ENCODE measurements around the gene SLIT3.

DNA sequence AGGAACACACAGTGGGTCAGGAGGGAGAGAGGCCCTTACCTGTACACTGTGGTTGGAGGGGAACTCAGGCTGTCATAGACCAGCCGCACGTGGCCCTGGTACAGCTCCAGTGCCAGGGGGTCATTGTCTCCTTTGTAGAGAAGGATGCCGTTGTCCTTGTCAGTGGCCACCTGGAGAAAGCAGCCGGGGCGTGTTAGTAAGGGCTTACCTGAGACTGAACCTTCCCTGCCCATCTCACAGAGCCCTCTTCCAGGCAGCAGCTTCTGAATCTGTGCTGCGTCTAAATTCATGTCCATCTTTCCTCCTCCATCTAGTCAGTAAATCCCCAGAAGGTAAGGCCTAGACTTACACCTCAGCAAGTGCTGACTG, 617.0 kb downstream of the SLIT3 start:
- TF ChIP-seq, protein P1, sequence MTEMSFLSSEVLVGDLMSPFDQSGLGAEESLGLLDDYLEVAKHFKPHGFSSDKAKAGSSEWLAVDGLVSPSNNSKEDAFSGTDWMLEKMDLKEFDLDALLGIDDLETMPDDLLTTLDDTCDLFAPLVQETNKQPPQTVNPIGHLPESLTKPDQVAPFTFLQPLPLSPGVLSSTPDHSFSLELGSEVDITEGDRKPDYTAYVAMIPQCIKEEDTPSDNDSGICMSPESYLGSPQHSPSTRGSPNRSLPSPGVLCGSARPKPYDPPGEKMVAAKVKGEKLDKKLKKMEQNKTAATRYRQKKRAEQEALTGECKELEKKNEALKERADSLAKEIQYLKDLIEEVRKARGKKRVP (CRISPR knock-in tag; IDR thresholded peaks at IDR 0.05) = no peak
- TF ChIP-seq, protein P2, sequence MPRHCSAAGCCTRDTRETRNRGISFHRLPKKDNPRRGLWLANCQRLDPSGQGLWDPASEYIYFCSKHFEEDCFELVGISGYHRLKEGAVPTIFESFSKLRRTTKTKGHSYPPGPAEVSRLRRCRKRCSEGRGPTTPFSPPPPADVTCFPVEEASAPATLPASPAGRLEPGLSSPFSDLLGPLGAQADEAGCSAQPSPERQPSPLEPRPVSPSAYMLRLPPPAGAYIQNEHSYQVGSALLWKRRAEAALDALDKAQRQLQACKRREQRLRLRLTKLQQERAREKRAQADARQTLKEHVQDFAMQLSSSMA (CRISPR knock-in tag; IDR thresholded peaks at IDR 0.05) = no peak
- TF ChIP-seq RBM14 (IDR thresholded peaks at IDR 0.05; ENCODE audit: borderline replicate concordance, insufficient read depth, low read depth, low read length) = no peak
- TF ChIP-seq XRCC5 (IDR thresholded peaks at IDR 0.05; ENCODE audit: low read depth, low read length) = no peak
- TF ChIP-seq, protein P3, sequence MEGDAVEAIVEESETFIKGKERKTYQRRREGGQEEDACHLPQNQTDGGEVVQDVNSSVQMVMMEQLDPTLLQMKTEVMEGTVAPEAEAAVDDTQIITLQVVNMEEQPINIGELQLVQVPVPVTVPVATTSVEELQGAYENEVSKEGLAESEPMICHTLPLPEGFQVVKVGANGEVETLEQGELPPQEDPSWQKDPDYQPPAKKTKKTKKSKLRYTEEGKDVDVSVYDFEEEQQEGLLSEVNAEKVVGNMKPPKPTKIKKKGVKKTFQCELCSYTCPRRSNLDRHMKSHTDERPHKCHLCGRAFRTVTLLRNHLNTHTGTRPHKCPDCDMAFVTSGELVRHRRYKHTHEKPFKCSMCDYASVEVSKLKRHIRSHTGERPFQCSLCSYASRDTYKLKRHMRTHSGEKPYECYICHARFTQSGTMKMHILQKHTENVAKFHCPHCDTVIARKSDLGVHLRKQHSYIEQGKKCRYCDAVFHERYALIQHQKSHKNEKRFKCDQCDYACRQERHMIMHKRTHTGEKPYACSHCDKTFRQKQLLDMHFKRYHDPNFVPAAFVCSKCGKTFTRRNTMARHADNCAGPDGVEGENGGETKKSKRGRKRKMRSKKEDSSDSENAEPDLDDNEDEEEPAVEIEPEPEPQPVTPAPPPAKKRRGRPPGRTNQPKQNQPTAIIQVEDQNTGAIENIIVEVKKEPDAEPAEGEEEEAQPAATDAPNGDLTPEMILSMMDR (IDR thresholded peaks at IDR 0.05 in 2 of 3, conservative IDR thresholded peaks at IDR 0.05 in 1 of 3; ENCODE audit: insufficient read depth in 2 of 3, low read depth in 1 of 3, low read length in 3 of 3) = no peak
- TF ChIP-seq POLR2AphosphoS5 (IDR thresholded peaks at IDR 0.05; ENCODE audit: control insufficient read depth, insufficient read depth, low read depth, low read length) = no peak
- TF ChIP-seq, protein P4, sequence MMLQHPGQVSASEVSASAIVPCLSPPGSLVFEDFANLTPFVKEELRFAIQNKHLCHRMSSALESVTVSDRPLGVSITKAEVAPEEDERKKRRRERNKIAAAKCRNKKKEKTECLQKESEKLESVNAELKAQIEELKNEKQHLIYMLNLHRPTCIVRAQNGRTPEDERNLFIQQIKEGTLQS (IDR thresholded peaks at IDR 0.05) = no peak
- TF ChIP-seq, protein P4 (CRISPR knock-in tag; conservative IDR thresholded peaks at IDR 0.05) = no peak
- TF ChIP-seq RAD21 (CRISPR knock-in tag; conservative IDR thresholded peaks at IDR 0.05 in 1 of 2, IDR thresholded peaks at IDR 0.05 in 1 of 2) = no peak
- TF ChIP-seq, protein P5, sequence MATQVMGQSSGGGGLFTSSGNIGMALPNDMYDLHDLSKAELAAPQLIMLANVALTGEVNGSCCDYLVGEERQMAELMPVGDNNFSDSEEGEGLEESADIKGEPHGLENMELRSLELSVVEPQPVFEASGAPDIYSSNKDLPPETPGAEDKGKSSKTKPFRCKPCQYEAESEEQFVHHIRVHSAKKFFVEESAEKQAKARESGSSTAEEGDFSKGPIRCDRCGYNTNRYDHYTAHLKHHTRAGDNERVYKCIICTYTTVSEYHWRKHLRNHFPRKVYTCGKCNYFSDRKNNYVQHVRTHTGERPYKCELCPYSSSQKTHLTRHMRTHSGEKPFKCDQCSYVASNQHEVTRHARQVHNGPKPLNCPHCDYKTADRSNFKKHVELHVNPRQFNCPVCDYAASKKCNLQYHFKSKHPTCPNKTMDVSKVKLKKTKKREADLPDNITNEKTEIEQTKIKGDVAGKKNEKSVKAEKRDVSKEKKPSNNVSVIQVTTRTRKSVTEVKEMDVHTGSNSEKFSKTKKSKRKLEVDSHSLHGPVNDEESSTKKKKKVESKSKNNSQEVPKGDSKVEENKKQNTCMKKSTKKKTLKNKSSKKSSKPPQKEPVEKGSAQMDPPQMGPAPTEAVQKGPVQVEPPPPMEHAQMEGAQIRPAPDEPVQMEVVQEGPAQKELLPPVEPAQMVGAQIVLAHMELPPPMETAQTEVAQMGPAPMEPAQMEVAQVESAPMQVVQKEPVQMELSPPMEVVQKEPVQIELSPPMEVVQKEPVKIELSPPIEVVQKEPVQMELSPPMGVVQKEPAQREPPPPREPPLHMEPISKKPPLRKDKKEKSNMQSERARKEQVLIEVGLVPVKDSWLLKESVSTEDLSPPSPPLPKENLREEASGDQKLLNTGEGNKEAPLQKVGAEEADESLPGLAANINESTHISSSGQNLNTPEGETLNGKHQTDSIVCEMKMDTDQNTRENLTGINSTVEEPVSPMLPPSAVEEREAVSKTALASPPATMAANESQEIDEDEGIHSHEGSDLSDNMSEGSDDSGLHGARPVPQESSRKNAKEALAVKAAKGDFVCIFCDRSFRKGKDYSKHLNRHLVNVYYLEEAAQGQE (IDR thresholded peaks at IDR 0.05; ENCODE audit: borderline replicate concordance) = no peak
- TF ChIP-seq, protein P5 (CRISPR knock-in tag; IDR thresholded peaks at IDR 0.05; ENCODE audit: low read depth) = no peak
